ENCODE data around the gene SLC6A16.
"Not testable (repeated sequence)": the region's sequence is repeated elsewhere in the genome, so short reads cannot be mapped to it uniquely, and the experiment has no call there.

The SLC6A16 gene

DNA sequence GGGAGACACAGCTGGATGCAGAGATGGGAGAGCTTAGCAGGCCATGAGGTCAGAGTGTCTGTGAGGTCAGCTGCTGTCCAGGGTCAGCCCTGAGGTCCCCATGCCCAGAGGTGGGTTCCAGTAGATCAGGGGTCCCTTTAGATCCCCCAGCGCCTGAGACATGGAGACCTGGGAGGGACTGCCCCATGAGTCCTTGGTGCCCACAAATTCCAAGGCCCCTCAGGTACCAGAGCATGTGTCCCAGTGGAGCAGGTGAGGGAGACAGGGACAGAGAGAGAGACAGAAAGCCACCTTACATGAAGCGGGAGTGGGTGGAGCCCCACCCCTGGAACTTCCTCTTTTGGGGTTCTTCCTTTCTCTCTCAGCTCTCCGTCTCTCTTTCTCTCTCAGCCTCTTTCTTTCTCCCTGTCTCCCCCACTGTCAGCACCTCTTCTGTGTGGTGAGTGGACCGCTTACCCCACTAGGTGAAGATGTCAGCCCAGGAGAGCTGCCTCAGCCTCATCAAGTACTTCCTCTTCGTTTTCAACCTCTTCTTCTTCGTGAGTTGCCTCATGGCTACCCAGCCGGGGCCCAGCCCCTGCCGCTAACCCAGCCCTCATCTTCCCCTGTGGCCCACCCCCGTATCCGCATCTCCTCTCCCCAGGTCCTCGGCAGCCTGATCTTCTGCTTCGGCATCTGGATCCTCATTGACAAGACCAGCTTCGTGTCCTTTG, 10.2 kb upstream of the SLC6A16 start, which contains the start of gene CD37:
TSS of gene CD37 (plus strand) at position 336 of the 713 bp plus-strand sequence. CDS start at position 471, 135 bp downstream.
- in situ Hi-C loops (cut with HindIII; ENCODE audit: low pct_ligation_motif_present, low pct_unique_long_range_greater_than_20kb, low sequenced_read_pairs): no loop called here
- no peak for DNase-seq

DNA sequence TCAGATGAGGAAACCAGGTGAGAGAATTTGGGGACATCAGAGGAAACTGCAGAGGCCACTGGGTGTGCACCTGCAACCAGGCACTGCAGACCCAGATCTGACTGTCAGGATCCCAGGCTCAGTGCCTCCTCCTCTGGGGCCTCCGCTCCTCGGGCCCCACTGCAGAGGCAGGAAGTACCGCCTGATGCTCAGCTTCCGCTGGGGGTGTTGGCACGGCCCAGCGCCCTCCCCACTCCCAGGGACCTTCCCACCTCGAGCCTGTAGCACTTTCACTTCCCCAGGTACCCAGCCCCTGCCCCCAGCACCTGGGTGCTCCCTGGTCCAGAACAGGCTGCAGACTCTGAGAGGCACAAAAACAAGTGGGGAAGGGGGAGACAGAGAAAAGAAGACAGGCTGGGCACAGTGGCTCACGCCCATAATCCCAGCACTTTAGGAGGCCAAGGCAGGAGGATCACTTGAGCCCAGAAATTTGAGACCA, 8.9 kb upstream of the SLC6A16 start:
- in situ Hi-C loops (cut with HindIII; ENCODE audit: low pct_ligation_motif_present, low pct_unique_long_range_greater_than_20kb, low sequenced_read_pairs): no loop called here
- no peak for DNase-seq

DNA sequence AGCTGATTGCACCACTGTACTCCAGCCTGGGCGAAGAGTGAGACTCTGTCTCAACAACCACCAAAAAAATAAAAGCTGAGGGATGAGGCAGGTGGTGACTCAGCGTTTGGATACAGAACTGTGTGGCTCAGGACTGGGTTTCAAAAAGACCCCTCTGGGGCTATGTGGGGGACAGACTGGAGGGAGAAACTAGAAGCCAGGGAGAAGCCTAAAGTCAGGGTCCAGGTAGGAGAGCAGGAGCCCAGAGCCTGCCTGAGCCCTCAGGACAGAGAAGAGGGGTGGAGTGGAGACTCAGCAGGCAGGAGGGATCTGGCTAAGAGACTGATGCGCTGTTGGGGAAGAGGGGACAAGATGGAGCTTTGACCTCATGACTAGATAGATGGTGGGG, 8.4 kb upstream of the SLC6A16 start:
- no peak for DNase-seq

DNA sequence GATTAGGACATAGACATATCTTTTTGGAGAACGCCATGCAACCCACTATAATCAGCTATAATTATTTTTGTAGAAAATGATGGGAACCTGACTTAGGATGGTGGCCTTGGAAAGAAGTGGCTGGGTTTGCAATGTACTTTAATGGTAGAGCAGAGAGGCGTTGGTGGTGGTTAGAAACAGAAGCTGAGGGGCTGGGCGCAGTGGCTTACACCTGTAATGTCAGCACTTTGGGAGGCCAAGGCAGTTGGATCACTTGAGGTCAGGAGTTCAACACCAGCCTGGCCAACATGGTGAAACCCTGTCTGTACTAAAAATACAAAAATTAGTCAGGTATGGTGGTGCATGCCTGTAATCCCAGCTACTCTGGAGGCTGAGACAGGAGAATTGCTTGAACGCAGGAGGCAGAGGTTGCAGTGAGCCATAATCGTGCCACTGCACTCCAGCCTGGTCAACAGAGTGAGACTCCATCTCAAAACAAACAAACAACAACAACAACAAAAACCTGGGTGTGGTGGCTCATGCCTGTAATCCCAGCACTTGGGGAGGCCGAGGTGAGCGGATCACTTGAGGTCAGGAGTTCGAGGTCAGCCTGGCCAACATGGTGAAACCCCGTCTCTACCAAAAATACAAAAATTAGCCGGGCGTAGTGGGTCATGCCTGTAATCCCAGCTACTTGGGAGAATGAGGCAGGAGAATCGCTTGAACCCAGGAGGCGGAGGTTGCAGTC, 7.9 kb upstream of the SLC6A16 start:
- in situ Hi-C loops (cut with HindIII; ENCODE audit: low pct_ligation_motif_present, low pct_unique_long_range_greater_than_20kb, low sequenced_read_pairs): not testable (repeated sequence)

More for the DNA sequence above, 8.4 kb upstream of the SLC6A16 start:
- in situ Hi-C loops (cut with HindIII; ENCODE audit: low pct_ligation_motif_present, low pct_unique_long_range_greater_than_20kb, low sequenced_read_pairs): no loop called here

DNA sequence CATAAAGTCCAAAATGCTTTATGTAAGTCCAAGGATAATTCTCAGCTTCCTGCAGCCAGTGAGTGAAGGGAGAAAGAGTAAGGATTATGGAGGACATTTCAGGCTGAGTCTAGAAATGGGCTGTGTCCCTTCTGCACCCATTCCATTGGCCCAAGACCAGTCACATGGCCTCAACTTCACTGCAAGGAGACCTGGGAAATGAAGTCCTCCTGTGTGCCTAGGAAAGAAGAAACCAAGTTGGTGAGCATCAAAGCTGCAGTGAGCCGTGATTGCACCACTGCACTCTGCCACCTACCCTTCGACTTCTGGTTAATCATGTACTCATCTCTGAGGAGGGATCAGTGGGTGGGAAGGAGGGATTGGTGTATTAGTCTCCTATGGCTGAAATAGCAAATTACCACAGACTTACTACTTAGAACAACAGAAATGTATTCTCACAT, 6.6 kb upstream of the SLC6A16 start:
- DNase-seq: peak; percentile 77

More for the DNA sequence above, 7.9 kb upstream of the SLC6A16 start:
- not testable (repeated sequence) for DNase-seq

DNA sequence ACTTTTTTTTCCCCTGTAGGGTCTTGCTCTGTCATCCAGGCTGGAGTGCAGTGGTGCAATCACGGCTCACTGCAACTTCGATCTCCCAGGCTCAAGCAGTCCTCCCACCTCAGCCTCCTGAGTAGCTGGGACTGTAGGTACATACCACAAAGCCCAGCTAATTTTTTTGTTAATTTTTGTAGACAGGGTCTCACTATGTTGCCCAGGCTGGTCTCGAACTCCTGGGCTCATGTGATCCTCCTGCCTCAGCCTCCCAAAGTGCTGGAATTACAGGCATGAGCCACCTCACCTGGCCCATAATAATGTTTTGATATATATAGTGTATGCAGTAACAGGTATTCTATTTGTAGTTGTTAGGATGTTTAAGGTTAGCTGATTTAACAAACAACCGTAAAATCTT, 6.2 kb upstream of the SLC6A16 start:
- DNase-seq; in situ Hi-C loops (cut with HindIII; ENCODE audit: low pct_ligation_motif_present, low pct_unique_long_range_greater_than_20kb, low sequenced_read_pairs): not testable (repeated sequence)

More for the DNA sequence above, 6.6 kb upstream of the SLC6A16 start:
- in situ Hi-C loops (cut with HindIII; ENCODE audit: low pct_ligation_motif_present, low pct_unique_long_range_greater_than_20kb, low sequenced_read_pairs): no loop called here

DNA sequence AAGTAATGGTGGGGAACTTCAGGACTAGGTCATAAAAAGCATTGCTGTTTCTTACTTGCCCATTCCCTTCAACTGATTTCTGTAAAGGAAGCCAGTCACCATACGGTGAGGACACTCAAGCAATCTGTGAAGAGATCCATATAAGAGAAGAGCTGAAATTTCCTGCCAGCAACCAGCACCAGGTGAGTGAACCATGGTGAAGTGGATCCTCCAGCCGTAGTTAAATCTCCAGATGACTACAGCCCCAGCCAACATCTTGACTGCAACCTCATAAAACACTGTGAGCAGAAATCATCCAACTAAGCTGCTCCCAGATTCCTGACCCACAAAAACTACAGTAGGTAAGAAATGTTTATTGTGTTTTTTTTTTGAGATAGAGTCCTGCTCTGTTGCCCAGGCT, 3.8 kb upstream of the SLC6A16 start:
- in situ Hi-C loops (cut with HindIII; ENCODE audit: low pct_ligation_motif_present, low pct_unique_long_range_greater_than_20kb, low sequenced_read_pairs): no loop called here
- no peak for DNase-seq

DNA sequence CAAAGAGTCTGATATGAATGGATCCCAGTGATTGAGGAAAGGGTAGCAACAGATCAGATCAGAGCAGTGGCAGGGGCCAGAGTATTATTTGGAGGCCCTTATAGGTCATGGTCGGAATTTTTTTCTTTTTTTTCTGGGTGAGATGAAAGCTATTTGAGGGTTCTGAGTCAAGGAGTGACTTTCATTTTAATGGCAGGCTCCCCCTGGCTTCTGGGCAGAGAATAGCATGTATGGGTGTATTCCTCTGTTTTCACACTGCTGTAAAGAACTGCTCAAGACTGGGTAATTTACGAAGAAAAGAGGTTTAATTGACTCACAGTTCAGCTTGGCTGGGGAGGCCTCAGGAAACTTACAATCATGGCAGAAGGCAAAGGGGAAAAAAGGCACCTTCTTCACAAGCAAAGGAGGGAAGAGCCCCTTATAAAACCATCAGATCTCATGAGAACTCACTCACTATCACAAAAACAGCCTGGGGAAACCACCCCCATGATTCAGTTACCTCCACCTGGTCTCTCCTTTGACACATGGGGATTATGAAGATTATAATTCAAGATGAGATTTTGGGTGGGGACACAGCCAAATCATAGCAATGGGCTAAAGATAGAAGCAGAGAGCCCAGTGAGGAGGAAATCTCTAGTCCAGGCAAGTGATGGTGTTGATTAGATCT, 3.0 kb upstream of the SLC6A16 start:
- peak; percentile 33 for DNase-seq
- in situ Hi-C loops (cut with HindIII; ENCODE audit: low pct_ligation_motif_present, low pct_unique_long_range_greater_than_20kb, low sequenced_read_pairs): no loop called here

DNA sequence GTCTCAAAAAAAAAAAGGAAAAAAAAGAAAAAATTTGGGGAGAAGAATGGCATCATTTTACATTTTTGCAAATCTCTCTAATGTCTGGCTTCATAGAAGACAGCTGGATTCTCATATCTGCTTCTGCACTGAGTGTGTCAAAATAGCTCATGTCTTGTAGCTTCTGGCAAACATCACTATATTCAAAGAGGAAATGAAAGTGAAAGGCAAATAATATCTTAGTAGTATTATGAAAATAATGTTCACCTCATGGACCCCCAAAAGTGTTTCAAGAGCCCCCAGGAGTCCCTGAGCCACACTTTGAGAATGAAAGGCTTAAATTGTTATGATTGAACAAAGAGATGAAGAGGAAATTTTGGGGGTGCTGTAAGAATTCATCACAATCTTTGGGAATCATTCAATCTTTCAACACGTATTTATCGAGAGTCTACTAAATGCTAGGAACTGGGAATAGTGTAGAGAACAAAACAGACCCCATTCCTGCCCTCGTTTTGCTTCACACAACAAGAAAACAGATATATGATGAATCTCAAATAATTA, 1.2 kb upstream of the SLC6A16 start:
- in situ Hi-C loops (cut with HindIII; ENCODE audit: low pct_ligation_motif_present, low pct_unique_long_range_greater_than_20kb, low sequenced_read_pairs): no loop called here

DNA sequence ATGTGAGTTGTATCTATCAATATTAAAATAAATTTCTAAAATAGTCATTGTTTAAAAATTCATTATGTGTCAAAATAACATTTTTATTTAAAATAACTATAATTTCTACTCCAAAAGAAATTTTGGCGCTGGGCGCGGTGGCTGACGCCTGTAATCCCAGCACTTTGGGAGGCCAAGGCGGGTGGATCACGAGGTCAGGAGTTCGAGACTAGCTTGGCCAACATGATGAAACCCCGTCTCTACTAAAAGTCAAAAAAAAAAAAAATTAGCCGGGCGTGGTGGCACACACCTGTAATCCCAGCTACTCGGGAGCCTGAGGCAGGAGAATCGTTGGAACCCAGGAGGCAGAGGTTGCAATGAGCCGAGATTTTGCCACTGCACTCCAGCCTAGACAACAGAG, 765 bp upstream of the SLC6A16 start:
- in situ Hi-C loops (cut with HindIII; ENCODE audit: low pct_ligation_motif_present, low pct_unique_long_range_greater_than_20kb, low sequenced_read_pairs): not testable (repeated sequence)

More for the DNA sequence above, 1.2 kb upstream of the SLC6A16 start:
- no peak for DNase-seq

DNA sequence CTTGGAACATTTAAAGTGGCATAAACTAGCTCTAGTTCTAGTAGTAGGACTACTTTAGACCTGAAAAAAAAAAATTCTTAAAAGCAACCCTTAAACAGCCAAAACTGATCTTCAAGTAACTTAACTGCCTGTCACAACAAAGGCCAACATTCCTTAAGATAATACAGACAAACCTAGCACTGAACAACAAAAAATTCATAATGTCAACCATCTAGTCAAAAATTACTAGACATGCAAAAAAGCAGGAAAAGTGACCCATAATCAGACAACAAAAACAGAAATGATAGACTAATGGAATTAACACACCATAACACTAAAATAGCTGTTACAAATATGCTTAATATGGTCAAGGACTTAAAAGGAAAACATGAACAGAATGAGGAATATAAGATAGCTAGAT, 6.7 kb downstream of the SLC6A16 start:
- DNase-seq: no peak
- in situ Hi-C loops (cut with HindIII; ENCODE audit: low pct_ligation_motif_present, low pct_unique_long_range_greater_than_20kb, low sequenced_read_pairs): no loop called here

More for the DNA sequence above, 765 bp upstream of the SLC6A16 start:
- not testable (repeated sequence) for DNase-seq

DNA sequence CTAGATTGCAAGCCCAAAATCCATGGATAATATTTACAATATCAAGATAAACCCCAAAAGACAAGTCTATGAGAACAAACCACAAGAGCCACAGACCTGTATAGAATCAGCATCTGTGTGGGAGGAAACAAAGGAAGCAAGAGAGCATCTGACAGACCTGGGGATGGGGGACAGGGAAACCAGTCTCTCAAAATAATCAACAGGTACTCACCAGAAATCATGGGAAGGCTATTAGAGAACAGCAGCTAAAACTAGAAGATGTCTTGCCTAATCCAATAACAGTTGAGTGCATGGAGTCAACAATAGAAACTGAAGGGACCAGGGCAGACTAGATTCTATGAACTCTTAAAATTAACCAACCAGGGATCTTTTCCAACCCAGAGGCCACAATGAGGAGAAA, 8.7 kb downstream of the SLC6A16 start:
- no peak for DNase-seq
- in situ Hi-C loops (cut with HindIII; ENCODE audit: low pct_ligation_motif_present, low pct_unique_long_range_greater_than_20kb, low sequenced_read_pairs): no loop called here

DNA sequence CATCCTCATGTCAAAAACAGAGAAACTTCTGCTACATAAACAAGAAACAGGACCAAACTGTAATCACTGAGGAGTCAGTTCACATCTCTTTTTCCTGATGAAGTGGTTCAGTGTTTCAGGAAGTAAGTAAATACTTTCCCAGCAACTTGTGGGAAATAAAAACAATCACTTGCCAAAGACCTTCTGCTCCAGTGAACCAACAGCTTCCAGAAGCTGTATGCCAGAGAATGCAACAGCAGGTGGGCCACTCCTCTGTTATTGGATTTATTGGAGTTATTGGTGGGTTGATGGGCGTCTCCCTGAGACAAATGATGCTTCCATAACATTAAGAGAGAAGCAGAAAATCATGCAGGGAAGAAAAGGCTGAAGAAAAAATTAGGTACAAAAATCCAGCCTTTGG, 9.9 kb downstream of the SLC6A16 start:
- in situ Hi-C loops (cut with HindIII; ENCODE audit: low pct_ligation_motif_present, low pct_unique_long_range_greater_than_20kb, low sequenced_read_pairs): no loop called here
- DNase-seq: no peak

DNA sequence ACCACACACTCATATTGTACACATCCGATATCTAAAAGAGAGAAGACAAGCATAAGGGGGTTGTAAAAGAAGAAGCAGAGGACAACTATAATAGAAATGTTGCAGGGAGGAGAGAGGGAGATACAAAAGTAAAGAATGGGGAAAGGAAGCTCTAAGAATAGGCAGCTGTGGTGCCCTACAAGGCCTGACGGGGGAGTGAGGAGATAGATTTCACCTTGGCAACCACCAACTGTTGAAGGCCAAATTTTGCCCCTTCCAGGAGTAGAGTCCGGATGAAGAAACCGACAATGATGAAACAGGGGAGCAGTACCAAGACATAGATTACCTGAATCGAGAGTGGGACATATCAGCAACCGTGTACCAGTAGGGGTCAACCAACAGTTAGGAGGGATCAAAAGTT, 15.9 kb downstream of the SLC6A16 start:
- no peak for DNase-seq
- in situ Hi-C loops (cut with HindIII; ENCODE audit: low pct_ligation_motif_present, low pct_unique_long_range_greater_than_20kb, low sequenced_read_pairs): no loop called here

DNA sequence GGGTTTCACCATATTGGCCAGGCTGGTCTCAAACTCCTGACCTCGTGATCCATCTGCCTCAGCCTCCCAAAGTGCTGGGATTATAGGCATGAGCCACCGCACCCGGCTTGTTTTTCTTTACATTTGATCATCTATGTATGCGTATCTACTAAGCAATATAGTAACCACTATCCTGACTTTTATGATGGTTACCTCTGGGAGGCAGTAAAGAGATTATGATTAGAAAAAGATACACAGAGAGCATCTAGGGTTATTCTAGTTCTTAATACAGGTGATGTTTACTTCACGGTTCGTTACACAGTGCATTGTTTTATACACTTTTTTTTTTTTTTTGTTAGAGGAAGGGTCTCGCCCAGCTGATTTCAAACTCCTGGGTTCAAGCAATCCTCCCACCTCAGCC, 18.3 kb downstream of the SLC6A16 start:
- DNase-seq; in situ Hi-C loops (cut with HindIII; ENCODE audit: low pct_ligation_motif_present, low pct_unique_long_range_greater_than_20kb, low sequenced_read_pairs): not testable (repeated sequence)

DNA sequence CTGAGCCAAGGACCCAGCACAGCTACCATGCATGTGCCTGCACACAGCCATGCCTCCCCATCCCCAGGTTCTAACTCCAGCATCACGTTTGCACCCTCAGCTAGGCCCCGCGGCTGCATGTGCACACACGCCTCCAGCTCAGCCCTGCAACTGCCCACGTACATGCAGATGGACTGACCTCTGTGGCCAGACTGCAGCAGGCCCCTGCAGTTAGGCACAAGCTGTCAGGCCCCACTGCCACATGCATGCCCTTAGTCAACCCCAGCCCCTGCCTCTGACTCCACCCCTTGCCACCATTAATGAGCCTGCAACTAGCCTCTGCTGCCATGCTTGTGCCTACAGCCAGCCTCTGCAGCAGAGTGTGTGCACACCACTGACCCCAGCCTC, 23.1 kb downstream of the SLC6A16 start:
- DNase-seq: no peak
- in situ Hi-C loops (cut with HindIII; ENCODE audit: low pct_ligation_motif_present, low pct_unique_long_range_greater_than_20kb, low sequenced_read_pairs): no loop called here

DNA sequence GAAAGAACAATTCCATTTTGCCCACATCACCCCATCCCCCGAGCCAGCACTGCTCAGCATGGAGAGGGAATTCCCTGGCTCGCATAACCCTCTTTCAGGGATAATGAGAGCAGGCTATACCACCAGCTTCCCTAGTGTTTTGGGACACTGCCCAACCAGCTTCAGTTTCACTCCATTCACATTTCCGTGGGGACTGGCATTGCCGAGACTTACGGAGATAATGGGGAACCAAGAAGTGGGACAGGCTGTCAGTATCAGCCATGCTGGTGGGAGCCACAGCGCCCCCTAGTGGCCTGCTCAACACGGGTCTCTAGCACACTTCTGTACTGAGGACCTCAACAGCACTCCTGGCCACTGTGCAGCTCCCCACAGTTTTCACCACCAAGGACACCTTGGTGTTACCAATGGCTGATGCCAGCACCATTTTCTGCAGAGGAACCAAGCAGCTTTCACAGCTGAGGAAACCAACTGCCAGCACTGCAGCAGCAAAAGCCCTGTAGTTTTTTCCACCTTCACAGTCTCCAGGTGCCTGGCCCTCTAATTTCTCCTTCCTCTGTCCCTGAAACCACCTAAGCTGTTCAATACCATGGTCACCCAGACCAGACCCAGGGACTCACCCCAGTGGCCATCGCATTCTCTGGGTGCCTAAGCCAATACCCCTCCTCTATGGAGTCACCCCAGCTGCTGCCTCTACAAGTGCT, 23.7 kb downstream of the SLC6A16 start:
- DNase-seq: peak; percentile 48
- in situ Hi-C loops (cut with HindIII; ENCODE audit: low pct_ligation_motif_present, low pct_unique_long_range_greater_than_20kb, low sequenced_read_pairs): no loop called here

DNA sequence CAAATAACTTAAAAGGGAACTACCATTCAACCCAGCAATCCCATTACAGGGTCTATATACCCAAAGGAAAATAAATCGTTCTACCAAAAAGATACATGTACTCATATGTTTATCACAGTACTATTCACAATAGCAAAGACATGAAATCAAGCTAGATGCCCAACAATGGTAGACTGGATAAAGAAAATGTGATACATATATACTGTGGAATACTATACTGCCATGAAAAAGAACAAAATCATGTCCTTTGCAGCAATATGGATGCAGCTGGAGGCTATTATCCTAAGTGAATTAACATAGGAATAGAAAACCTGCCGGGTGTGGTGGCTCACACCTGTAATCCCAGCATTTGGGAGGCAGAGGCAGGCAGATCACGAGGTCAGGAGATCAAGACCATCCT, 26.3 kb downstream of the SLC6A16 start:
- in situ Hi-C loops (cut with HindIII; ENCODE audit: low pct_ligation_motif_present, low pct_unique_long_range_greater_than_20kb, low sequenced_read_pairs); DNase-seq: not testable (repeated sequence)
